ENCODE data around the gene CDCA7. TPM values are rescaled to one million over a fixed set of nuclear protein-coding genes. Genes with fewer than 3 reads are reported as not detected.

The CDCA7 gene
- total and polyA plus RNA-seq, 2 of the 13 experiments (the other 11 are each of a cell fraction or from before 2014, with no cell fraction given) = 46.2 to 57.8 TPM

GRCh38 chr2:173388795-173389194 lies 34.1 kb downstream of the CDCA7 start:
- DNase-seq (ENCODE audit: low spot score) = no peak
- Histone ChIP-seq H3K4me3 (replicated peaks in 1 of 3; ENCODE audit: insufficient read depth in 1 of 3, low read depth in 2 of 3, low read length in 3 of 3) (no peak overlapping the region), H3K36me3 (replicated peaks in 1 of 2; ENCODE audit: control insufficient read depth in 1 of 2, insufficient read depth in 2 of 2, low read length in 2 of 2) (no peaks in the 10 kb centered on the region), H3K79me2 (ENCODE audit: insufficient read depth, low read length) (no peaks in the 10 kb centered on the region), H3K27ac (ENCODE audit: extremely low read length, insufficient read depth, low read length) (no peak overlapping the region), H3K4me1 (ENCODE audit: insufficient read depth, low read length) (no peaks in the 10 kb centered on the region), H2AFZ (ENCODE audit: low read length) (no peak overlapping the region), H3K27me3 (ENCODE audit: control insufficient read depth in 1 of 2, insufficient read depth in 2 of 2, low read length in 2 of 2) (no peaks in the 10 kb centered on the region), H3K9ac (ENCODE audit: insufficient read depth, low read depth, low read length) (no peak overlapping the region), H4K20me1 (ENCODE audit: insufficient read depth, low read length) (no peaks in the 10 kb centered on the region), H3K9me3 (ENCODE audit: low read length) (no peaks in the 10 kb centered on the region), H3K4me2 (ENCODE audit: low read depth, low read length) (no peak overlapping the region)
- 30% methylated on average over 2 of the region's 2 CpGs for WGBS (ENCODE audit: low lambda C conversion rate)
- BruUV-seq (replicated peaks) = no TSS peak
- in situ Hi-C loops (cut with HindIII; ENCODE audit: extremely low pct_ligation_motif_present, low pct_unique_long_range_greater_than_20kb) = no loop called here
- FAIRE-seq = no peak
- no peak for ATAC-seq
- intact Hi-C loops (cut with micrococcal nuclease; ENCODE audit: unreplicated experiment) = no loop called here
- ChIA-PET CTCF (ENCODE audit: low intra/inter-chr PET ratio, low total read pairs) (no interaction called here), POLR2A (no interaction called here)
- no peak for TF ChIP-seq ZNF547 (CRISPR knock-in tag; IDR thresholded peaks at IDR 0.05)
- TF ChIP-seq, protein P1, sequence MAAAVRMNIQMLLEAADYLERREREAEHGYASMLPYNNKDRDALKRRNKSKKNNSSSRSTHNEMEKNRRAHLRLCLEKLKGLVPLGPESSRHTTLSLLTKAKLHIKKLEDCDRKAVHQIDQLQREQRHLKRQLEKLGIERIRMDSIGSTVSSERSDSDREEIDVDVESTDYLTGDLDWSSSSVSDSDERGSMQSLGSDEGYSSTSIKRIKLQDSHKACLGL (CRISPR knock-in tag; IDR thresholded peaks at IDR 0.05) = no peak
- no peak for TF ChIP-seq ZFP82 (CRISPR knock-in tag; IDR thresholded peaks at IDR 0.05; ENCODE audit: borderline replicate concordance)
- TF ChIP-seq ZNF768 (CRISPR knock-in tag; IDR thresholded peaks at IDR 0.05) = no peak
- no peak for TF ChIP-seq ZNF841 (CRISPR knock-in tag; IDR thresholded peaks at IDR 0.05; ENCODE audit: borderline replicate concordance)
- TF ChIP-seq KLF15 (CRISPR knock-in tag; IDR thresholded peaks at IDR 0.05; ENCODE audit: borderline replicate concordance) = no peak
- TF ChIP-seq KLF11 (CRISPR knock-in tag; IDR thresholded peaks at IDR 0.05) = no peak
- no peak for TF ChIP-seq ZBTB25 (CRISPR knock-in tag; IDR thresholded peaks at IDR 0.05)
- TF ChIP-seq, protein P2, sequence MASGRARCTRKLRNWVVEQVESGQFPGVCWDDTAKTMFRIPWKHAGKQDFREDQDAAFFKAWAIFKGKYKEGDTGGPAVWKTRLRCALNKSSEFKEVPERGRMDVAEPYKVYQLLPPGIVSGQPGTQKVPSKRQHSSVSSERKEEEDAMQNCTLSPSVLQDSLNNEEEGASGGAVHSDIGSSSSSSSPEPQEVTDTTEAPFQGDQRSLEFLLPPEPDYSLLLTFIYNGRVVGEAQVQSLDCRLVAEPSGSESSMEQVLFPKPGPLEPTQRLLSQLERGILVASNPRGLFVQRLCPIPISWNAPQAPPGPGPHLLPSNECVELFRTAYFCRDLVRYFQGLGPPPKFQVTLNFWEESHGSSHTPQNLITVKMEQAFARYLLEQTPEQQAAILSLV (CRISPR knock-in tag; IDR thresholded peaks at IDR 0.05; ENCODE audit: borderline replicate concordance) = no peak

Measured in HepG2 (cell line).